Type B pancreatic cell (in vitro differentiated cells): ENCODE measurements around the gene FAM210B. TPM values are rescaled to one million over a fixed set of nuclear protein-coding genes. Genes with fewer than 3 reads are reported as not detected.
"Not testable (repeated sequence)": the region's sequence is repeated elsewhere in the genome, so short reads cannot be mapped to it uniquely, and the experiment has no call there.

ENCODE experiments used
- DNase-seq: peaks from one replicate; pipeline ENCODE4 v3.0.0; 2021; ENCODE audit warnings: mixed read lengths; ENCODE audit not compliant: unreplicated experiment; ENCODE audit errors: extremely low spot score
- H3K27ac Mint-ChIP-seq: 2 replicates; pipeline ENCODE4 v1.8.0; 2021; ENCODE audit warnings: mild to moderate bottlenecking, mixed read lengths
- H3K27me3 Mint-ChIP-seq: 2 replicates; pipeline ENCODE4 v1.8.0; 2021; ENCODE audit warnings: mixed read lengths
- H3K36me3 Mint-ChIP-seq: 2 replicates; pipeline ENCODE4 v1.8.0; 2021; ENCODE audit warnings: mixed read lengths
- H3K4me1 Mint-ChIP-seq: one replicate; pipeline ENCODE4 v1.8.0; 2021; ENCODE audit warnings: mixed read lengths; ENCODE audit not compliant: unreplicated experiment
- H3K4me3 Mint-ChIP-seq: 2 replicates; pipeline ENCODE4 v1.8.0; 2021; ENCODE audit warnings: mild to moderate bottlenecking, mixed read lengths
- H3K9me3 Mint-ChIP-seq: 2 replicates; pipeline ENCODE4 v1.8.0; 2021; ENCODE audit warnings: mixed read lengths
- CTCF ChIP-seq: fragments of 200-600 bp; sonication (generic); conservative IDR thresholded peaks from 2 replicates; pipeline ENCODE4 v1.5.0; 2021; ENCODE audit warnings: antibody characterized with exemption, mild to moderate bottlenecking
- total RNA-seq: library from RNA; stranded (reverse); gene quantifications from 2 replicates; pipeline ENCODE4 v1.2.1, GENCODE V29; 2021; ENCODE audit warnings: low replicate concordance

The FAM210B gene
- total RNA-seq, 1 donor from 2014 or later = 58.3 TPM

- H3K4me3 Mint-ChIP-seq = no peak overlapping the region
- no peaks in the 10 kb centered on the region for H3K4me1 Mint-ChIP-seq
- peaks cover 28% of the 10 kb centered on the region for H3K36me3 Mint-ChIP-seq
- H3K9me3 Mint-ChIP-seq = no peaks in the 10 kb centered on the region
- DNase-seq = no peak
- H3K27me3 Mint-ChIP-seq = no peaks in the 10 kb centered on the region
- no peak overlapping the region for H3K27ac Mint-ChIP-seq
- TF ChIP-seq CTCF = no peak
Observed at GRCh38 chr20:56406910-56407309, 48.1 kb downstream of the FAM210B start.

GRCh38 chr20:56409521-56409920 is 50.7 kb downstream of the FAM210B start:
- Mint-ChIP-seq H3K9me3 (no peaks in the 10 kb centered on the region), H3K27ac (no peak overlapping the region), H3K4me1 (no peaks in the 10 kb centered on the region), H3K4me3 (no peak overlapping the region), H3K27me3 (no peaks in the 10 kb centered on the region), H3K36me3 (peaks cover 18% of the 10 kb centered on the region)
- no peak for TF ChIP-seq CTCF
- no peak for DNase-seq

GRCh38 chr20:56409956-56410355 is 51.2 kb downstream of the FAM210B start:
- TF ChIP-seq CTCF = no peak
- Mint-ChIP-seq H3K4me1 (no peaks in the 10 kb centered on the region), H3K9me3 (no peaks in the 10 kb centered on the region), H3K4me3 (no peak overlapping the region), H3K36me3 (peaks cover 18% of the 10 kb centered on the region), H3K27ac (no peak overlapping the region), H3K27me3 (no peaks in the 10 kb centered on the region)
- no peak for DNase-seq

- not testable (repeated sequence) for H3K27ac Mint-ChIP-seq
Observed at GRCh38 chr20:56411287-56411686, 52.5 kb downstream of the FAM210B start.

GRCh38 chr20:56411759-56412472 is 53.1 kb downstream of the FAM210B start, which contains the start of gene CASS4:
TSS of gene CASS4 (plus strand) at chr20:56412260. CDS start at chr20:56412459, 199 bp downstream.
- H3K9me3 Mint-ChIP-seq = no peaks in the 10 kb centered on the region
- H3K36me3 Mint-ChIP-seq = peaks cover 14% of the 10 kb centered on the region
- H3K4me3 Mint-ChIP-seq = no peak within 1 kb of the TSS
- TF ChIP-seq CTCF = no peak
- H3K27me3 Mint-ChIP-seq = no peaks in the 10 kb centered on the region
- no peak within 1 kb of the TSS for H3K27ac Mint-ChIP-seq
- DNase-seq = no peak
- H3K4me1 Mint-ChIP-seq = no peaks in the 10 kb centered on the region

More at GRCh38 chr20:56411287-56411686, 52.5 kb downstream of the FAM210B start:
- DNase-seq, H3K27me3 Mint-ChIP-seq, H3K4me1 Mint-ChIP-seq, H3K4me3 Mint-ChIP-seq, H3K9me3 Mint-ChIP-seq: not testable (repeated sequence)
- peaks cover 14% of the 10 kb centered on the region for H3K36me3 Mint-ChIP-seq

GRCh38 chr20:56412473-56412790 is 53.7 kb downstream of the FAM210B start:
- Mint-ChIP-seq H3K27me3 (no peaks in the 10 kb centered on the region), H3K4me1 (no peaks in the 10 kb centered on the region), H3K27ac (no peak overlapping the region), H3K4me3 (no peak overlapping the region), H3K9me3 (no peaks in the 10 kb centered on the region), H3K36me3 (peaks cover 14% of the 10 kb centered on the region)
- TF ChIP-seq CTCF = no peak
- no peak for DNase-seq
